GM18499 (cell line): ENCODE measurements around the gene TMEM117.

Source experiments
- ATAC-seq: cut with Tn5 transposase; IDR thresholded peaks from one replicate; pipeline ENCODE4 v1.9.1; 2021; ENCODE audit warnings: moderate number of reproducible peaks; ENCODE audit not compliant: insufficient read depth, unreplicated experiment

The TMEM117 gene

GRCh38 chr12:44403185-44403584 lies 567.3 kb downstream of the TMEM117 start:
- no peak for ATAC-seq

- ATAC-seq, result no peak
These were observed 569.4 kb downstream of the TMEM117 start for GRCh38 chr12:44405297-44405696.

GRCh38 chr12:44422559-44422958 lies 586.7 kb downstream of the TMEM117 start:
- ATAC-seq, result no peak

GRCh38 chr12:44428825-44429224 lies 592.9 kb downstream of the TMEM117 start:
- no peak for ATAC-seq

GRCh38 chr12:44431647-44432343 lies 595.9 kb downstream of the TMEM117 start:
- peak; percentile 86 for ATAC-seq

- ATAC-seq, result no peak
These were observed 597.8 kb downstream of the TMEM117 start for GRCh38 chr12:44433659-44434058.

- ATAC-seq, result no peak
These were observed 600.9 kb downstream of the TMEM117 start for GRCh38 chr12:44436756-44437155.
